ENCODE results near the gene TEF. TPM values are rescaled to one million over a fixed set of nuclear protein-coding genes. Genes with fewer than 3 reads are reported as not detected.

The TEF gene
- total and polyA plus RNA-seq, 3 experiments from 2014 or later: 1.8 to 5.3 (median 3.5) TPM

- no peak overlapping the region for H3K4me3 Mint-ChIP-seq
- Histone ChIP-seq H3K36me3 (ENCODE audit: insufficient read depth, low read length) (peaks cover 15% of the 10 kb centered on the region), H3K27ac (ENCODE audit: low read depth, low read length) (no peak overlapping the region), H3K4me3 (ENCODE audit: low read length) (no peak overlapping the region), H3K4me1 (ENCODE audit: insufficient read depth, low read length) (no peaks in the 10 kb centered on the region), H3K27me3 (ENCODE audit: insufficient read depth, low read length, poor library complexity, severe bottlenecking) (no peaks in the 10 kb centered on the region), H3K9me3 (ENCODE audit: low read length) (no peaks in the 10 kb centered on the region)
- no peaks in the 10 kb centered on the region for H3K9me3 Mint-ChIP-seq
- H3K4me1 Mint-ChIP-seq: no peaks in the 10 kb centered on the region
- H3K27me3 Mint-ChIP-seq: no peaks in the 10 kb centered on the region
- H3K27ac Mint-ChIP-seq: no peak overlapping the region
- DNase-seq: no peak
- ChIA-PET POLR2A (no interaction called here), CTCF (interaction anchor here (1.7 kb wide), 1 partner anchor 10 kb away, joined by 4 read pairs; no protein-coding TSS in a partner anchor)
- H3K36me3 Mint-ChIP-seq: peaks cover 0 to 54% (median 5%) of the 10 kb centered on the region in 3 donors
Measured at GRCh38 chr22:41357191-41357590, 24.6 kb upstream of the TEF start.

GRCh38 chr22:41358927-41359326, 22.8 kb upstream of the TEF start:
- Histone ChIP-seq H3K36me3 (ENCODE audit: insufficient read depth, low read length) (peaks cover 15% of the 10 kb centered on the region), H3K9me3 (ENCODE audit: low read length) (no peaks in the 10 kb centered on the region), H3K4me3 (ENCODE audit: low read length) (no peak overlapping the region), H3K4me1 (ENCODE audit: insufficient read depth, low read length) (no peaks in the 10 kb centered on the region), H3K27me3 (ENCODE audit: insufficient read depth, low read length, poor library complexity, severe bottlenecking) (no peaks in the 10 kb centered on the region), H3K27ac (ENCODE audit: low read depth, low read length) (no peak overlapping the region)
- no peaks in the 10 kb centered on the region for H3K4me1 Mint-ChIP-seq
- H3K27ac Mint-ChIP-seq: no peak overlapping the region
- CTCF ChIA-PET: no interaction called here
- H3K9me3 Mint-ChIP-seq: no peaks in the 10 kb centered on the region
- H3K27me3 Mint-ChIP-seq: no peaks in the 10 kb centered on the region
- peaks cover 0 to 41% (median 5%) of the 10 kb centered on the region in 3 donors for H3K36me3 Mint-ChIP-seq
- DNase-seq: no peak
- POLR2A ChIA-PET: no interaction called here
- H3K4me3 Mint-ChIP-seq: no peak overlapping the region

GRCh38 chr22:41359376-41359775, 22.4 kb upstream of the TEF start:
- Histone ChIP-seq H3K27me3 (ENCODE audit: insufficient read depth, low read length, poor library complexity, severe bottlenecking) (no peaks in the 10 kb centered on the region), H3K27ac (ENCODE audit: low read depth, low read length) (no peak overlapping the region), H3K4me1 (ENCODE audit: insufficient read depth, low read length) (no peaks in the 10 kb centered on the region), H3K4me3 (ENCODE audit: low read length) (no peak overlapping the region), H3K36me3 (ENCODE audit: insufficient read depth, low read length) (peaks cover 11% of the 10 kb centered on the region), H3K9me3 (ENCODE audit: low read length) (no peaks in the 10 kb centered on the region)
- ChIA-PET POLR2A (no interaction called here), CTCF (no interaction called here)
- H3K27ac Mint-ChIP-seq: peak overlapping the region in 2 of 8 donors; percentile 11 to 57
- no peaks in the 10 kb centered on the region for H3K9me3 Mint-ChIP-seq
- no peak for DNase-seq
- H3K4me1 Mint-ChIP-seq: no peaks in the 10 kb centered on the region
- peaks cover 0 to 36% (median 2%) of the 10 kb centered on the region in 3 donors for H3K36me3 Mint-ChIP-seq
- H3K27me3 Mint-ChIP-seq: no peaks in the 10 kb centered on the region
- no peak overlapping the region for H3K4me3 Mint-ChIP-seq

GRCh38 chr22:41360126-41360525, 21.6 kb upstream of the TEF start:
- no peaks in the 10 kb centered on the region for H3K4me1 Mint-ChIP-seq
- peaks cover 0 to 30% (median 0%) of the 10 kb centered on the region in 3 donors for H3K36me3 Mint-ChIP-seq
- CTCF ChIA-PET: interaction anchor here (1.0 kb wide), 1 partner anchor 16 kb away, joined by 5 read pairs; no protein-coding TSS in a partner anchor
- Histone ChIP-seq H3K9me3 (ENCODE audit: low read length) (no peaks in the 10 kb centered on the region), H3K4me3 (ENCODE audit: low read length) (no peak overlapping the region), H3K27ac (ENCODE audit: low read depth, low read length) (no peak overlapping the region), H3K4me1 (ENCODE audit: insufficient read depth, low read length) (no peaks in the 10 kb centered on the region), H3K36me3 (ENCODE audit: insufficient read depth, low read length) (peaks cover 6% of the 10 kb centered on the region), H3K27me3 (ENCODE audit: insufficient read depth, low read length, poor library complexity, severe bottlenecking) (no peaks in the 10 kb centered on the region)
- peak overlapping the region in 1 of 8 donors; percentile 7 for H3K27ac Mint-ChIP-seq
- H3K4me3 Mint-ChIP-seq: no peak overlapping the region
- POLR2A ChIA-PET: no interaction called here
- no peak for DNase-seq
- H3K27me3 Mint-ChIP-seq: no peaks in the 10 kb centered on the region
- H3K9me3 Mint-ChIP-seq: no peaks in the 10 kb centered on the region

GRCh38 chr22:41361716-41362310, 19.9 kb upstream of the TEF start:
- DNase-seq: no peak
- CTCF ChIA-PET: interaction anchor here (0.7 to 1.2 kb wide), 2 partner anchors 14 to 42 kb away, joined by 3 read pairs; no protein-coding TSS in a partner anchor
- peaks cover 0 to 13% (median 0%) of the 10 kb centered on the region in 3 donors for H3K36me3 Mint-ChIP-seq
- peak overlapping the region in 1 of 8 donors; percentile 32 for H3K27ac Mint-ChIP-seq
- POLR2A ChIA-PET: no interaction called here
- peaks cover 1% of the 10 kb centered on the region for H3K4me1 ChIP-seq (ENCODE audit: insufficient read depth, low read length)
- no peak overlapping the region for H3K4me3 Mint-ChIP-seq
- H3K27ac ChIP-seq (ENCODE audit: low read depth, low read length): no peak overlapping the region
- H3K9me3 Mint-ChIP-seq: no peaks in the 10 kb centered on the region
- H3K4me1 Mint-ChIP-seq: peaks cover 0 to 5% (median 0%) of the 10 kb centered on the region in 3 donors
- H3K27me3 Mint-ChIP-seq: no peaks in the 10 kb centered on the region
- H3K27me3 ChIP-seq (ENCODE audit: insufficient read depth, low read length, poor library complexity, severe bottlenecking): no peaks in the 10 kb centered on the region
- H3K9me3 ChIP-seq (ENCODE audit: low read length): no peaks in the 10 kb centered on the region
- no peaks in the 10 kb centered on the region for H3K36me3 ChIP-seq (ENCODE audit: insufficient read depth, low read length)
- H3K4me3 ChIP-seq (ENCODE audit: low read length): no peak overlapping the region

- no peak overlapping the region for H3K4me3 Mint-ChIP-seq
- no peaks in the 10 kb centered on the region for H3K27me3 ChIP-seq (ENCODE audit: insufficient read depth, low read length, poor library complexity, severe bottlenecking)
- CTCF ChIA-PET: interaction anchor here (1.2 kb wide), 1 partner anchor 41 kb away, joined by 3 read pairs; no protein-coding TSS in a partner anchor
Measured at GRCh38 chr22:41362615-41363014, 19.1 kb upstream of the TEF start.

GRCh38 chr22:41364233-41364632, 17.5 kb upstream of the TEF start:
- Mint-ChIP-seq H3K27me3 (no peaks in the 10 kb centered on the region), H3K9me3 (no peaks in the 10 kb centered on the region), H3K4me1 (peaks cover 0 to 7% (median 0%) of the 10 kb centered on the region in 3 donors), H3K4me3 (no peak overlapping the region), H3K27ac (no peak overlapping the region), H3K36me3 (no peaks in the 10 kb centered on the region)
- no peak overlapping the region for H3K27ac ChIP-seq (ENCODE audit: low read depth, low read length)
- no peak for DNase-seq
- ChIA-PET POLR2A (interaction anchor here (0.7 kb wide), 1 partner anchor 62 kb away, joined by 8 read pairs; no protein-coding TSS in a partner anchor), CTCF (no interaction called here)
- no peak overlapping the region for H3K4me3 ChIP-seq (ENCODE audit: low read length)
- no peaks in the 10 kb centered on the region for H3K9me3 ChIP-seq (ENCODE audit: low read length)
- peaks cover 4% of the 10 kb centered on the region for H3K4me1 ChIP-seq (ENCODE audit: insufficient read depth, low read length)
- no peaks in the 10 kb centered on the region for H3K27me3 ChIP-seq (ENCODE audit: insufficient read depth, low read length, poor library complexity, severe bottlenecking)
- no peaks in the 10 kb centered on the region for H3K36me3 ChIP-seq (ENCODE audit: insufficient read depth, low read length)

More at GRCh38 chr22:41362615-41363014, 19.1 kb upstream of the TEF start:
- Histone ChIP-seq H3K27ac (ENCODE audit: low read depth, low read length) (no peak overlapping the region), H3K4me3 (ENCODE audit: low read length) (no peak overlapping the region), H3K36me3 (ENCODE audit: insufficient read depth, low read length) (no peaks in the 10 kb centered on the region), H3K9me3 (ENCODE audit: low read length) (no peaks in the 10 kb centered on the region), H3K4me1 (ENCODE audit: insufficient read depth, low read length) (peaks cover 4% of the 10 kb centered on the region)
- peak overlapping the region in 1 of 8 donors; percentile 25 for H3K27ac Mint-ChIP-seq
- H3K4me1 Mint-ChIP-seq: peaks cover 0 to 7% (median 0%) of the 10 kb centered on the region in 3 donors
- no peak for DNase-seq
- no peaks in the 10 kb centered on the region for H3K9me3 Mint-ChIP-seq
- H3K27me3 Mint-ChIP-seq: no peaks in the 10 kb centered on the region
- POLR2A ChIA-PET: no interaction called here
- peaks cover 0 to 9% (median 0%) of the 10 kb centered on the region in 3 donors for H3K36me3 Mint-ChIP-seq

- H3K4me3 Mint-ChIP-seq: no peak overlapping the region
- Histone ChIP-seq H3K27ac (ENCODE audit: low read depth, low read length) (no peak overlapping the region), H3K4me1 (ENCODE audit: insufficient read depth, low read length) (peaks cover 4% of the 10 kb centered on the region), H3K4me3 (ENCODE audit: low read length) (no peak overlapping the region), H3K36me3 (ENCODE audit: insufficient read depth, low read length) (no peaks in the 10 kb centered on the region), H3K27me3 (ENCODE audit: insufficient read depth, low read length, poor library complexity, severe bottlenecking) (no peaks in the 10 kb centered on the region), H3K9me3 (ENCODE audit: low read length) (no peaks in the 10 kb centered on the region)
- ChIA-PET CTCF (interaction anchor here (0.9 kb wide), 1 partner anchor 16 kb away, joined by 4 read pairs; the partner anchor contains the start of gene TEF), POLR2A (no interaction called here)
- no peak for DNase-seq
- H3K27ac Mint-ChIP-seq: peak overlapping the region in 1 of 8 donors; percentile 74
- no peaks in the 10 kb centered on the region for H3K27me3 Mint-ChIP-seq
- no peaks in the 10 kb centered on the region for H3K9me3 Mint-ChIP-seq
- H3K36me3 Mint-ChIP-seq: no peaks in the 10 kb centered on the region
- peaks cover 0 to 7% (median 0%) of the 10 kb centered on the region in 3 donors for H3K4me1 Mint-ChIP-seq
Measured at GRCh38 chr22:41364955-41365354, 16.8 kb upstream of the TEF start.

Measured in CD8-positive, alpha-beta memory T cell (primary cell).